Natural killer cell (primary cell): ENCODE results near the gene UTF1. TPM values are rescaled to one million over a fixed set of nuclear protein-coding genes. Genes with fewer than 3 reads are reported as not detected.

Experiments used
- ATAC-seq, 3 donors: fragments of 150-1000 bp in 2 of 3; fragments of 200-7000 bp in 1 of 3; cut with Tn5 transposase; 1 replicate in 1 of 3; 2 replicates in 2 of 3; pipeline ENCODE4 v1.10.0; 2021; ENCODE audit warnings: mild to moderate bottlenecking in 2 of 3, moderate library complexity in 2 of 3
- DNase-seq, 2 donors: peaks; one replicate each; pipeline versions ENCODE4 v3.0.0 to v3.0.0-alpha.2; 2013 to 2021; ENCODE audit warnings: mixed read lengths in 1 of 2
- H3K27ac ChIP-seq: one replicate; pipeline ENCODE4 v1.5.1; 2013; ENCODE audit warnings: mild to moderate bottlenecking, low read length
- H3K27me3 ChIP-seq: one replicate; pipeline ENCODE4 v1.6.1; 2013; ENCODE audit warnings: low read length; ENCODE audit not compliant: control insufficient read depth, insufficient read depth
- H3K36me3 ChIP-seq: one replicate; pipeline ENCODE4 v1.6.1; 2013; ENCODE audit warnings: low read length; ENCODE audit not compliant: control insufficient read depth, insufficient read depth
- H3K4me1 ChIP-seq: one replicate; pipeline ENCODE4 v1.6.1; 2013; ENCODE audit warnings: low read length; ENCODE audit not compliant: control insufficient read depth, insufficient read depth
- H3K4me3 ChIP-seq: one replicate; pipeline ENCODE4 v1.5.1; 2013; ENCODE audit warnings: low read length
- H3K9me3 ChIP-seq: one replicate; pipeline ENCODE4 v1.6.1; 2013; ENCODE audit warnings: low read length; ENCODE audit not compliant: control insufficient read depth, insufficient read depth
- H3K27ac Mint-ChIP-seq, 2 donors: one replicate each; pipeline ENCODE4 v1.8.0; 2022; ENCODE audit warnings: mild to moderate bottlenecking in 2 of 2, mixed read lengths in 2 of 2, moderate library complexity in 1 of 2
- H3K27me3 Mint-ChIP-seq, 2 donors: one replicate each; pipeline ENCODE4 v1.8.0; 2022; ENCODE audit warnings: low read depth in 2 of 2, mixed read lengths in 2 of 2
- H3K36me3 Mint-ChIP-seq: one replicate; pipeline ENCODE4 v1.8.0; 2022; ENCODE audit warnings: mixed read lengths
- H3K4me1 Mint-ChIP-seq, 2 donors: one replicate each; pipeline ENCODE4 v1.8.0; 2022; ENCODE audit warnings: mixed read lengths in 2 of 2
- H3K4me3 Mint-ChIP-seq: one replicate; pipeline ENCODE4 v1.8.0; 2022; ENCODE audit warnings: mild to moderate bottlenecking, moderate library complexity, mixed read lengths
- H3K9me3 Mint-ChIP-seq, 2 donors: one replicate each; pipeline ENCODE4 v1.8.0; 2022; ENCODE audit warnings: mixed read lengths in 2 of 2
- CTCF ChIP-seq: fragments of 200-600 bp; IDR thresholded peaks from one replicate; pipeline ENCODE4 v1.8.0; 2022; ENCODE audit warnings: antibody characterized with exemption
- WGBS: methylation state at CpG from one replicate; pipeline ENCODE4 v1.1.7; 2013; ENCODE audit warnings: missing lambda C conversion rate; ENCODE audit not compliant: insufficient coverage; 5-methylcytosine and 5-hydroxymethylcytosine counted together
- intact Hi-C: fragments of 100-400 bp; cut with micrococcal nuclease; formaldehyde crosslinking; loops from one replicate; pipeline ENCODE4 v1.14.2; 2022
- total RNA-seq, 4 donors: library from RNA; stranded (reverse); fragments of 120-200 nt in 1 of 4; gene quantifications; one replicate each; pipeline versions ENCODE4 v1.2.3 to v1.2.4, GENCODE V29; 2013 to 2022

The UTF1 gene
- total RNA-seq, 3 donors from 2014 or later (not counting 1 experiment from before 2014, with no cell fraction given): 0.31 to 0.33 TPM; not detected in 1

GRCh38 chr10:133243593-133243992, 13.6 kb downstream of the UTF1 start:
- no peak overlapping the region for H3K4me3 ChIP-seq
- H3K4me1 ChIP-seq: peaks cover 20% of the 10 kb centered on the region
- H3K27ac ChIP-seq: no peak overlapping the region
- H3K9me3 ChIP-seq: no peaks in the 10 kb centered on the region
- H3K27me3 ChIP-seq: peaks cover 4% of the 10 kb centered on the region
- no peak for ATAC-seq
- no peaks in the 10 kb centered on the region for H3K36me3 ChIP-seq
- 86% methylated on average over 14 of the region's 14 CpGs for WGBS
- Mint-ChIP-seq H3K27ac (no peak overlapping the region), H3K4me1 (peaks cover 6 to 32% of the 10 kb centered on the region in 2 donors), H3K4me3 (no peak overlapping the region), H3K27me3 (peaks cover 17 to 34% of the 10 kb centered on the region in 2 donors), H3K36me3 (no peaks in the 10 kb centered on the region), H3K9me3 (no peaks in the 10 kb centered on the region)
- TF ChIP-seq CTCF: no peak
- DNase-seq: no peak
- intact Hi-C loops: no loop called here

- peaks cover 17% of the 10 kb centered on the region for H3K4me1 ChIP-seq
- TF ChIP-seq CTCF: no peak
- no peak overlapping the region for H3K4me3 ChIP-seq
- intact Hi-C loops: no loop called here
- Mint-ChIP-seq H3K27me3 (peaks cover 7 to 19% of the 10 kb centered on the region in 2 donors), H3K4me3 (no peak overlapping the region), H3K9me3 (no peaks in the 10 kb centered on the region), H3K4me1 (peaks cover 5 to 34% of the 10 kb centered on the region in 2 donors), H3K27ac (no peak overlapping the region), H3K36me3 (no peaks in the 10 kb centered on the region)
- no peaks in the 10 kb centered on the region for H3K9me3 ChIP-seq
- no peak overlapping the region for H3K27ac ChIP-seq
- 86% methylated on average over 33 of the region's 33 CpGs for WGBS
- ATAC-seq (no peak), DNase-seq (no peak)
- peaks cover 4% of the 10 kb centered on the region for H3K27me3 ChIP-seq
- H3K36me3 ChIP-seq: no peaks in the 10 kb centered on the region
Measured at GRCh38 chr10:133245439-133246235, 15.6 kb downstream of the UTF1 start.

- intact Hi-C loops: no loop called here
- Histone ChIP-seq H3K27ac (no peak overlapping the region), H3K4me1 (peaks cover 12% of the 10 kb centered on the region), H3K27me3 (no peaks in the 10 kb centered on the region), H3K9me3 (no peaks in the 10 kb centered on the region), H3K4me3 (no peak overlapping the region), H3K36me3 (no peaks in the 10 kb centered on the region)
- H3K36me3 Mint-ChIP-seq: no peaks in the 10 kb centered on the region
- 85% methylated on average over 12 of the region's 12 CpGs for WGBS
- peaks cover 0 to 28% of the 10 kb centered on the region in 2 donors for H3K4me1 Mint-ChIP-seq
- DNase-seq (no peak), ATAC-seq (no peak)
- H3K27ac Mint-ChIP-seq: no peak overlapping the region
- TF ChIP-seq CTCF: no peak
- H3K27me3 Mint-ChIP-seq: peaks cover 1 to 13% of the 10 kb centered on the region in 2 donors
- no peaks in the 10 kb centered on the region for H3K9me3 Mint-ChIP-seq
- no peak overlapping the region for H3K4me3 Mint-ChIP-seq
Measured at GRCh38 chr10:133246236-133246626, 16.2 kb downstream of the UTF1 start.
